AG04450 (cell line): Measurements from ENCODE around the gene FOXC1. TPM values are rescaled to one million over a fixed set of nuclear protein-coding genes. Genes with fewer than 3 reads are reported as not detected.

Source experiments
- CTCF ChIA-PET: fragments of 300-600, 350-600 bp; formaldehyde crosslinking; extraction: SDS; loops from one replicate; lab custom pipeline; 2022; ENCODE audit warnings: antibody characterized with exemption, inconsistent platforms; lab: Charles Lee
- POLR2A ChIA-PET: fragments of 350-600 bp; formaldehyde crosslinking; extraction: SDS; loops from one replicate; lab custom pipeline; 2021; ENCODE audit warnings: antibody characterized with exemption, inconsistent platforms; lab: Yijun Ruan, JAX
- DNase-seq: peaks from one replicate; pipeline ENCODE4 v3.0.0-alpha.2; 2011; ENCODE audit warnings: low read depth, low spot score
- H3K27ac ChIP-seq: one replicate; pipeline ENCODE4 v1.5.1; 2012; ENCODE audit warnings: low read depth, low read length, control low read depth
- H3K27me3 ChIP-seq: one replicate; pipeline ENCODE4 v1.6.0; 2012; ENCODE audit warnings: low read length; ENCODE audit not compliant: control insufficient read depth, insufficient read depth
- H3K4me3 ChIP-seq: 2 replicates; pipeline ENCODE4 v1.5.1; 2011; ENCODE audit warnings: mild to moderate bottlenecking, low read depth, low read length, control low read depth
- H3K9me3 ChIP-seq: 2 replicates; pipeline ENCODE4 v1.5.1; 2012; ENCODE audit warnings: low read length; ENCODE audit not compliant: control insufficient read depth, insufficient read depth
- CTCF ChIP-seq: IDR thresholded peaks from 2 replicates; pipeline ENCODE4 v1.5.1; 2011; ENCODE audit warnings: low read depth, low read length, control low read depth, inconsistent platforms
- polyA plus RNA-seq: library from polyadenylated mRNA; depleted of rRNA; stranded (reverse); fragments of >200 nt; gene quantifications from 2 replicates; pipeline ENCODE4 v1.2.3, GENCODE V29; 2011

The FOXC1 gene
- polyA plus RNA-seq, 1 experiment: 3.7 TPM

- ChIA-PET CTCF (interaction anchor here (1.1 kb wide), 1 partner anchor 1049 kb away, joined by 5 read pairs; no protein-coding TSS in a partner anchor), POLR2A (no interaction called here)
- H3K9me3 ChIP-seq: no peaks in the 10 kb centered on the region
Measured at GRCh38 chr6:1586256-1586655, 23.5 kb upstream of the FOXC1 start.

GRCh38 chr6:1586861-1587450 is 22.8 kb upstream of the FOXC1 start:
- H3K9me3 ChIP-seq: no peaks in the 10 kb centered on the region
- H3K4me3 ChIP-seq: no peak overlapping the region
- no peak for DNase-seq
- no peak overlapping the region for H3K27ac ChIP-seq
- ChIA-PET CTCF (no interaction called here), POLR2A (no interaction called here)
- no peak for TF ChIP-seq CTCF
- peaks cover 36% of the 10 kb centered on the region for H3K27me3 ChIP-seq

More at GRCh38 chr6:1586256-1586655, 23.5 kb upstream of the FOXC1 start:
- peaks cover 32% of the 10 kb centered on the region for H3K27me3 ChIP-seq
- H3K27ac ChIP-seq: no peak overlapping the region
- no peak overlapping the region for H3K4me3 ChIP-seq
- no peak for DNase-seq
- TF ChIP-seq CTCF: no peak

GRCh38 chr6:1587546-1587945 is 22.2 kb upstream of the FOXC1 start:
- peaks cover 37% of the 10 kb centered on the region for H3K27me3 ChIP-seq
- TF ChIP-seq CTCF: no peak
- no peak overlapping the region for H3K4me3 ChIP-seq
- ChIA-PET CTCF (no interaction called here), POLR2A (no interaction called here)
- DNase-seq: no peak
- H3K27ac ChIP-seq: no peak overlapping the region
- H3K9me3 ChIP-seq: no peaks in the 10 kb centered on the region

GRCh38 chr6:1587977-1588376 is 21.7 kb upstream of the FOXC1 start:
- DNase-seq: no peak
- ChIA-PET CTCF (no interaction called here), POLR2A (no interaction called here)
- no peak for TF ChIP-seq CTCF
- no peak overlapping the region for H3K4me3 ChIP-seq
- H3K27me3 ChIP-seq: peaks cover 40% of the 10 kb centered on the region
- no peak overlapping the region for H3K27ac ChIP-seq
- no peaks in the 10 kb centered on the region for H3K9me3 ChIP-seq

GRCh38 chr6:1589208-1589607 is 20.5 kb upstream of the FOXC1 start:
- Histone ChIP-seq H3K4me3 (no peak overlapping the region), H3K27ac (no peak overlapping the region), H3K9me3 (no peaks in the 10 kb centered on the region; the same call in 1 of the 2 replicates), H3K27me3 (peaks cover 42% of the 10 kb centered on the region)
- ChIA-PET POLR2A (no interaction called here), CTCF (no interaction called here)
- DNase-seq: no peak
- no peak for TF ChIP-seq CTCF
